ENCODE results near the gene DNAJB13.
A peak's percentile ranks its signal among the peaks of the same experiment; 100 is the strongest.

The DNAJB13 gene

DNA sequence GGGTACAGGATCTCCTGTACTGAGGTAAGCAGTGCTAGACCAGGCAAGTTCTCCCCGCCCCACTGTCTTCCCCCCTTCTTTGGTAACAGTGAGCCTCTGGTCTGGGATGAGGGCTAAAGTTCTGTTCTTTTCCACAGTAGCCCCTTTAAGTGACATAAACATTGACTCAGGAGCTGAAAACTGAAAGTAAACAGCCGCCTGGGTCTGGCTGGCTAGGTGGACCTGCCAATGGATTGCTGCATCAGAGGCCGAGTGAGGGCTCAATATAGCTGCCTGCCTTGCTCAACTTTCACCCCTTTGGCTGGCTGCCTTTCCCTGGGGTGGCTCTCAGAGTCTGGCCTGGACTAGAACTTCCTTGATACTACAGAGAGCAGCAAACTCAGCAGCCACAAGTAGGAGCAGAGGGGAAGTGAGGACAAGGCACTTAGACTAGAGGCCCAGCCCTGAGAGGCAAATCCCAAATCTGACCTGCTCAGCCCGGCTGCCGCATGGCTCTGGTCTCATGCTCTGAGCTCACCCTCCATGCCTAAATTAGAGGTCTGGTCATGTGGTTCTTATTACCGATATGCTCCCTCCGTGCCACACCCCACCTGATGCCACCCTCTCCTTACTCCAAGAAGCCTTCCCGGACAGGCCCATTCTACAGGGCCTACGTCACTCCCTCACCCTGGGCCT lies 67.6 kb downstream of the DNAJB13 start:
- DNase-seq: peak; percentile 19 to 29

DNA sequence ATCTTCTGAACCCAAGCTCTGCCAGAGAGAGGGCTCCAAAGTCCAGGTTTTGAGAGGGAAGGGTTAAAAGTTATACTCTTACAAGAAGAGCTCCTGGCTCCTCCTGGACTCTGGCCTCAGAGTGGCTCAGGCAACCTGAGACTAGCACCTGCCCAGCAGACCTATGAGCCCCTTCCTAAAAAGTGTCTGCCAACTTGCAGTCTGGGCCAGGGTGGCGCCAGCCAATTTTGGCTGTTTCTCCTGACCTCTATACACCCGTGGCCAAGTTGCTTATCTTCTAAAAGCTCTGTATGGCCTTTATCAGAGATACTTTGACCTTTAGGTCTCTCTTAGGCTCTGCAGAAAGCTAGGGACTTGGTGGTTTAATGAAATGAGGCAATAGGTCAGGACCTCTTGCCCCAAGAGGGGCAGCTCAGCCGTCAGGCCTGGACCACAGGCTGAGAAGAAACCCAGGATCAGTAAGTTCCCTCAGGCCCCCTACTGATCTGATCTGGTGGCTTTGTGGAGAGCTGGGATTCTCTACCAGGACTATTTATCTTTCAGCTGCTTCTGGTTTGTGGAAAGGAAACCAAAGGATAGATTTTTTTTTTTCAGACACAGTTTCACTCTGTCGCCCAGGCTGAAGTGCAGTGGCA lies 68.4 kb downstream of the DNAJB13 start:
- no peak for DNase-seq

DNA sequence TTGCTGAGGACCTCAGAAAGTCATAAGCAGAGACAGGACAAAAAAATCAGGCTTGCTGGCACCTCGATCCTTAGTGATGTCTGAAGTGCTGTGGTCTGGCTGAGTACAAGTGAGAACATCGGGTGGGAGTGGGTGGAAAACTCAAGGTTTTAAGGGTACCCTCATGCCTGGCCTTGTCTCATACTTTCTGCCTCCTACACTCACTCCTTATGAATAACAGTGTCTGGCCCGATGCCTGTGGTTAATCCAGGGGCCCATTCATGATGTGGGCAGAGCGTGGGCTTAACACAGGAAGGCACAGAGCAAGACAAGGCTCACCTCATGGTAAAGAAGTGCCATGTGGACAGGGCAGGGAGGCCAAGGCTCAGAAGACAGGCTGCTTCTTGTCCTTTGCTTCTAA lies 69.0 kb downstream of the DNAJB13 start:
- no peak for DNase-seq

Data from bone marrow (tissue), 2 donors.